ENCODE measurements around the gene COL6A2.

COL6A2 gene

DNA sequence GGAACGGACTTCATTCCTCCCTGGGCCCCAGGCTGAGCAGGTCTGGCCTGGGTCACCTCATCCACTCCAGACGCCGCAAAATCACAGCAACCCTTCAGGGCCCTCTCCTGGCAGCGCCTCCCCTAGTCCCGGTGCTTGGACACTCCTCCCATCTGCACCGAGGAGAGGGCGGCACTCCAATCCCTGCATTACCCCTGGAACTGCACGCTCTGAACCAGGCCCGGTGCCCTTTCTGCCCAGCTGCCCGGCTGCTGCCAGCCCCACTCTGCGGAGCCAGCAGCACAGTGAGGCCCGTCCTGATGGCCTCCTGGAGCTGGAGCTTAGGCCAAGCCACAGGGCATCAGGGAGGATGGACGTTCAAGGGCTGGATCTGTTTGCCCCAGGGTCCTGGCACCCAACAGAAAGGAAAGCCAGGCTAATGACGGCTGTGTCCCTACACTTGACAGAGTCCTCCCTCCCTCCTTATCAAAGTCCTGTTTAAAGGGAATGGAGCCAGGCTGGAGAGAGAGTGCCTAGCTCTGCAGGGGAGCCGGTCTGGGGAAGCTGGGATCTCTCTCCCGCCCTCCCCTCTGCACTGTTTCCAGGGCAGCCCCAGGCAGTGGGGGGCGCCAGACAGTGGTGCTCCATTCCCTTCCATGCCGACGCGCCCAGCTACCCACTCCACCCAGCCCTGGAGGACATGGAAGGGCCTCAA lies 12.7 kb downstream of the COL6A2 start:
- DNase-seq (ENCODE audit: low read depth), result no peak
- TF ChIP-seq, protein P1, sequence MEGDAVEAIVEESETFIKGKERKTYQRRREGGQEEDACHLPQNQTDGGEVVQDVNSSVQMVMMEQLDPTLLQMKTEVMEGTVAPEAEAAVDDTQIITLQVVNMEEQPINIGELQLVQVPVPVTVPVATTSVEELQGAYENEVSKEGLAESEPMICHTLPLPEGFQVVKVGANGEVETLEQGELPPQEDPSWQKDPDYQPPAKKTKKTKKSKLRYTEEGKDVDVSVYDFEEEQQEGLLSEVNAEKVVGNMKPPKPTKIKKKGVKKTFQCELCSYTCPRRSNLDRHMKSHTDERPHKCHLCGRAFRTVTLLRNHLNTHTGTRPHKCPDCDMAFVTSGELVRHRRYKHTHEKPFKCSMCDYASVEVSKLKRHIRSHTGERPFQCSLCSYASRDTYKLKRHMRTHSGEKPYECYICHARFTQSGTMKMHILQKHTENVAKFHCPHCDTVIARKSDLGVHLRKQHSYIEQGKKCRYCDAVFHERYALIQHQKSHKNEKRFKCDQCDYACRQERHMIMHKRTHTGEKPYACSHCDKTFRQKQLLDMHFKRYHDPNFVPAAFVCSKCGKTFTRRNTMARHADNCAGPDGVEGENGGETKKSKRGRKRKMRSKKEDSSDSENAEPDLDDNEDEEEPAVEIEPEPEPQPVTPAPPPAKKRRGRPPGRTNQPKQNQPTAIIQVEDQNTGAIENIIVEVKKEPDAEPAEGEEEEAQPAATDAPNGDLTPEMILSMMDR (IDR thresholded peaks at IDR 0.05; ENCODE audit: low read depth, low read length, missing control alignments), result no peak
- no peak overlapping the region for H3K4me3 ChIP-seq (ENCODE audit: low read depth, low read length)

DNA sequence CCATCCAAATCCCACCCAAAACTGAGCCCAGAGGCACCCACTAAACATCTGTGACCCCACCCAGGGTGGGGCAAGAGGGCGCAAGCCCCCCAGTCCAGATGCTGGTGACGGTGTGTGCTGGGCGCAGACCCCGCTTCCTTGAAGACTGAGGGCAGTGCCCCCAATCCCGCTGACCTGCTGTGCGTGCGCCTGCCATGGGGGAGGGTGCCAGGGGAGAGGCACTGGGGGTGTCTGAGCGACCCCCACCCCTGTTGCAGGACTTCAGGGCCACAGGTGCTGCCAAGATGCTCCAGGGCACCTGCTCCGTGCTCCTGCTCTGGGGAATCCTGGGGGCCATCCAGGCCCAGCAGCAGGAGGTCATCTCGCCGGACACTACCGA lies 13.3 kb downstream of the COL6A2 start:
- TF ChIP-seq, protein P1 (IDR thresholded peaks at IDR 0.05; ENCODE audit: low read depth, low read length, missing control alignments), result no peak
- DNase-seq (ENCODE audit: low read depth), result no peak
- no peak overlapping the region for H3K4me3 ChIP-seq (ENCODE audit: low read depth, low read length)

DNA sequence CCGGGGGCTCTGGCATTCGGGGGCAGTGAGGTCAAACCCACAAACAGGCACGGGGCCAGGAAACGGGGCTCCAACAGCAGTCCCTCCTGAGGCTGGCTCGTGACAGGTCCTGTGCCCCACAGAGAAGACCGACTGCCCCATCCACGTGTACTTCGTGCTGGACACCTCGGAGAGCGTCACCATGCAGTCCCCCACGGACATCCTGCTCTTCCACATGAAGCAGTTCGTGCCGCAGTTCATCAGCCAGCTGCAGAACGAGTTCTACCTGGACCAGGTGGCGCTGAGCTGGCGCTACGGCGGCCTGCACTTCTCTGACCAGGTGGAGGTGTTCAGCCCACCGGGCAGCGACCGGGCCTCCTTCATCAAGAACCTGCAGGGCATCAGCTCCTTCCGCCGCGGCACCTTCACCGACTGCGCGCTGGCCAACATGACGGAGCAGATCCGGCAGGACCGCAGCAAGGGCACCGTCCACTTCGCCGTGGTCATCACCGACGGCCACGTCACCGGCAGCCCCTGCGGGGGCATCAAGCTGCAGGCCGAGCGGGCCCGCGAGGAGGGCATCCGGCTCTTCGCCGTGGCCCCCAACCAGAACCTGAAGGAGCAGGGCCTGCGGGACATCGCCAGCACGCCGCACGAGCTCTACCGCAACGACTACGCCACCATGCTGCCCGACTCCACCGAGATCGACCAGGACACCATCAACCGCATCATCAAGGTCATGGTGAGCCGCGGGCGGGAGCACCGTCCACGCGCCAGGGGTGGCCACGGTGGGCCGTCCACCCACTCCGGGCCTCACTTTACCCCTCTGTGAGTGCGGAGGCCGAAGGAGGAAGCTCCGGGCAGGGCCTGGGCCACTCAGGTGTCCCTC lies 14.2 kb downstream of the COL6A2 start:
- DNase-seq (ENCODE audit: low read depth), result no peak
- no peak overlapping the region for H3K4me3 ChIP-seq (ENCODE audit: low read depth, low read length)
- TF ChIP-seq, protein P1 (IDR thresholded peaks at IDR 0.05; ENCODE audit: low read depth, low read length, missing control alignments), result no peak

DNA sequence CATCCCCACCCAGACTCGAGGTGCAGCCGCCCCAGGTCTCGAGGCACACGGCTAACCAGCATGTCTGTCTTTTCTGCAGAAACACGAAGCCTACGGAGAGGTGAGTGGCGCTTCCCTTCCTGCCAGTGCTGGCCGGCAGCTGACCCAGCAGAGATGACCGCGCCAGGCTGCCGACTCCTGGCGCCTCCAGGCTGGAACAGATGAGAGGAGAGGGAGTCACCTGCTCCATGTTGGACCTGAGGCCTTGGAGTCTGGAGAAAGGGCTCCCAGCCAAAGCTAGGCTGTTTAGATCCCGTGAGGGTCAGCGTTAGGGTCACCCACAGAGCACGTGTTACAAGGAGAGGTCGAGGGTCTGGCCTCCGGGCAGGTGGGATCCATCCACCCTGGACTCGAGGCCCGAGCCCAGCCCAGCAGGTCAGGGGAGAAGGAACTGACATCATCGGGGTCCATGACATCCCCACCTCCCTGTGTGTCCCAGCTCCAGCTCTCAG lies 14.9 kb downstream of the COL6A2 start:
- H3K4me3 ChIP-seq (ENCODE audit: low read depth, low read length), result no peak overlapping the region
- TF ChIP-seq, protein P1 (IDR thresholded peaks at IDR 0.05; ENCODE audit: low read depth, low read length, missing control alignments), result no peak
- no peak for DNase-seq (ENCODE audit: low read depth)

DNA sequence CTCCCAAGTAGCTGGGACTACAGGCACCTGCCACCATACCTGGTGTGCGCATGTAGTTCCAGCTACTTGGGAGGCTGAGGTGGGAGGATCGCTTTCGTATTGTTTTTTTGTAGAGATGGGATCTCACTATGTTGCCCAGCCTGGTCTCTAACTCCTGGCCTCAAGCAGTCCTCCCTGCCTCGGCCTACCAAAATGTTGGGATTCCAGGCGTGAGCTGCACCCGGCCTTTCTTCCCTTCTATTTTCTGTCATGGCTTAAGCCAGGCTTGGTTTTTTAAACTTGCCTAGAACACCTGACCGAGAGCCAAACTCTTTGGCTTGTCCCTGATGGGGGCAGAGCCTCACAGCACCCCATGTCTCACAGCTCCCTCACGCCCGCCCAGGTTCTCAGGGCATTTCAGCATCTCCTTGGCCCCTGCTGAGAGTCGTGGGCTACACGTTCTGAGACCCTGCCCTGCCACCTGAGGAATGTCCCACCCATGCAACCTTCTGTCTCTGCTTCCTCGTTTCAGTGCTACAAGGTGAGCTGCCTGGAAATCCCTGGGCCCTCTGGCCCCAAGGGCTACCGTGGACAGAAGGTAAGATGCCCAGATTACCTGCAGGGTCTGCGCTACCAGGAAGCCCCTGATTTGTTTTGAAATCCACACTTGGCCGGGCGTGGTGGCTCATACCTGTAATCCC lies 15.7 kb downstream of the COL6A2 start:
- H3K4me3 ChIP-seq (ENCODE audit: low read depth, low read length), result no peak overlapping the region
- TF ChIP-seq, protein P1 (IDR thresholded peaks at IDR 0.05; ENCODE audit: low read depth, low read length, missing control alignments), result no peak
- no peak for DNase-seq (ENCODE audit: low read depth)

DNA sequence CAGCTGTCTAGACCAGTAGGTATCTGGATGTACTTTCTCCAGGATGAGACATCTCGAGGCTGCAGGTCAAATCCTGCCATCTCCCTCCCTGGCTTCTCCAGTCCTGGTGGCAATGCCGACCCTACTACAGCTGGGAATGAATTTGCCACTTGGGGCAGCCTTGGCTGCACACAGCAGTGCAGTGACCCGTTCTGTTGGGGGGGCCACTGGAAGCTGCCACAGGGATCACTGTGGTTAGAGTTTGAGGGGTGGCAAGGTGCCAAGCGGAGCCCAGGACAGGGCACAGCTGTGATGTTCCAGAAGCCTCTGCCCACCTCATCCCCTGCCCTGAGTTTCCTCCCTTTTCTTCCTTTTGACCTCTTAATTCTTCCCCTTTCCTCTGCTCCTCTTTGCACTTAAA lies 17.1 kb downstream of the COL6A2 start:
- DNase-seq (ENCODE audit: low read depth), result no peak
- TF ChIP-seq, protein P1 (IDR thresholded peaks at IDR 0.05; ENCODE audit: low read depth, low read length, missing control alignments), result no peak
- no peak overlapping the region for H3K4me3 ChIP-seq (ENCODE audit: low read depth, low read length)

All from GM12864 (cell line).